SU-DHL-6 (cell line): Measurements from ENCODE around the gene CAMK1D.

Experiments
- H2AFZ ChIP-seq: fragments of 200-600 bp; sonication (generic); 2 replicates; pipeline ENCODE4 v1.6.1; 2014; ENCODE audit warnings: low read depth, mild to moderate bottlenecking, moderate library complexity, mixed read lengths, antibody characterized with exemption, low read length; ENCODE audit not compliant: severe bottlenecking
- H3F3A ChIP-seq: fragments of 200-600 bp; shearing (Covaris generic); 2 replicates; pipeline ENCODE4 v1.6.0; 2016; ENCODE audit warnings: antibody characterized with exemption, mild to moderate bottlenecking; ENCODE audit not compliant: insufficient read depth
- H3K27ac ChIP-seq: fragments of 200-600 bp; sonication (generic); 2 replicates; pipeline ENCODE4 v1.5.1; 2016; ENCODE audit warnings: low read depth, mild to moderate bottlenecking, low read length, moderate library complexity, mixed read lengths
- H3K27me3 ChIP-seq: fragments of 200-600 bp; sonication (generic), shearing (Covaris generic); 2 replicates; pipeline ENCODE4 v1.6.0; 2014; ENCODE audit warnings: mild to moderate bottlenecking, low read length
- H3K36me3 ChIP-seq: fragments of 200-600 bp; sonication (generic); 2 replicates; pipeline ENCODE4 v1.6.1; 2014; ENCODE audit warnings: mild to moderate bottlenecking, low read length, mixed read lengths
- H3K4me2 ChIP-seq: fragments of 300-600, 200-600 bp; shearing (Covaris generic), sonication (generic); 2 replicates; pipeline ENCODE4 v1.6.0; 2014; ENCODE audit warnings: low read length, low read depth, mild to moderate bottlenecking; ENCODE audit not compliant: poor library complexity, severe bottlenecking
- H3K4me3 ChIP-seq: fragments of 200-600 bp; sonication (generic); 2 replicates; pipeline ENCODE4 v1.5.1; 2014; ENCODE audit warnings: antibody characterized with exemption, low read length, mild to moderate bottlenecking, mixed read lengths; ENCODE audit not compliant: insufficient read depth, poor library complexity, severe bottlenecking
- H3K79me2 ChIP-seq: fragments of 200-600 bp; sonication (generic); 2 replicates; pipeline ENCODE4 v1.6.1; 2014; ENCODE audit warnings: mild to moderate bottlenecking, low read length, moderate library complexity; ENCODE audit not compliant: insufficient read depth
- H3K9ac ChIP-seq: fragments of 200-600 bp; sonication (generic); 2 replicates; pipeline ENCODE4 v1.7.0; 2014; ENCODE audit warnings: mild to moderate bottlenecking, low read length
- H3K9me2 ChIP-seq: fragments of 200-600 bp; sonication (generic); replicated peaks from 2 replicates; pipeline ENCODE4 v1.6.1; 2014; ENCODE audit warnings: low read length; ENCODE audit not compliant: insufficient read depth
- H3K9me3 ChIP-seq: fragments of 200-600 bp; sonication (generic); 2 replicates; pipeline ENCODE4 v1.6.1; 2014; ENCODE audit warnings: low read length, mixed read lengths; ENCODE audit not compliant: insufficient read depth
- H4K20me1 ChIP-seq: fragments of 200-600 bp; sonication (generic); 2 replicates; pipeline ENCODE4 v1.6.1; 2014; ENCODE audit warnings: low read depth, mild to moderate bottlenecking, antibody characterized with exemption, low read length, moderate library complexity, mixed read lengths
- CTCF ChIP-seq: fragments of 200-600 bp; sonication (generic); IDR thresholded peaks from one replicate; pipeline ENCODE4 v1.5.1; 2017; ENCODE audit warnings: antibody characterized with exemption, mild to moderate bottlenecking, low read length, moderate library complexity; ENCODE audit not compliant: insufficient read depth, poor library complexity, severe bottlenecking
- EZH2phosphoT487 ChIP-seq: fragments of 200-600 bp; sonication (generic), shearing (Covaris generic); conservative IDR thresholded peaks from 2 replicates; pipeline ENCODE4 v1.6.1; 2018; ENCODE audit warnings: mild to moderate bottlenecking, antibody characterized with exemption, low read length, moderate library complexity, mixed read lengths

CAMK1D gene

GRCh38 chr10:12397941-12398340 is 48.6 kb downstream of the CAMK1D start:
- no peak for TF ChIP-seq EZH2phosphoT487
- no peak for TF ChIP-seq CTCF
- peaks cover 96% of the 10 kb centered on the region for H3K79me2 ChIP-seq
- H4K20me1 ChIP-seq: peaks cover 7% of the 10 kb centered on the region; the same call in 1 of the 2 replicates
- no peak overlapping the region for H3K4me3 ChIP-seq
- H3K9me2 ChIP-seq: no peaks in the 10 kb centered on the region
- no peaks in the 10 kb centered on the region for H3K27me3 ChIP-seq
- no peaks in the 10 kb centered on the region for H3K36me3 ChIP-seq
- no peaks in the 10 kb centered on the region for H3K9me3 ChIP-seq
- no peak overlapping the region for H2AFZ ChIP-seq
- peak overlapping the region; percentile 56; the same call in 1 of the 2 replicates for H3K27ac ChIP-seq
- no peak overlapping the region for H3K9ac ChIP-seq
- H3K4me2 ChIP-seq: peak overlapping the region; percentile 48
- peaks cover 8% of the 10 kb centered on the region; the same call in 1 of the 2 replicates for H3F3A ChIP-seq

- Histone ChIP-seq H3K79me2 (peaks cover 94% of the 10 kb centered on the region), H3K36me3 (no peaks in the 10 kb centered on the region), H3K4me3 (no peak overlapping the region), H3K4me2 (no peak overlapping the region), H3K27ac (no peak overlapping the region), H3K9me3 (no peaks in the 10 kb centered on the region), H3F3A (peaks cover 11% of the 10 kb centered on the region; the same call in 1 of the 2 replicates), H3K9ac (no peak overlapping the region), H2AFZ (no peak overlapping the region), H3K27me3 (no peaks in the 10 kb centered on the region), H3K9me2 (no peaks in the 10 kb centered on the region), H4K20me1 (peaks cover 7% of the 10 kb centered on the region; the same call in 1 of the 2 replicates)
- TF ChIP-seq CTCF: no peak
- TF ChIP-seq EZH2phosphoT487: no peak
Observed at GRCh38 chr10:12400266-12400931, 51.1 kb downstream of the CAMK1D start.

- Histone ChIP-seq H3K79me2 (peaks cover 94% of the 10 kb centered on the region), H3K9me2 (no peaks in the 10 kb centered on the region), H2AFZ (no peak overlapping the region), H3K9me3 (no peaks in the 10 kb centered on the region), H3K4me2 (no peak overlapping the region), H3K4me3 (no peak overlapping the region), H3K27me3 (no peaks in the 10 kb centered on the region), H3K36me3 (no peaks in the 10 kb centered on the region), H4K20me1 (peaks cover 7% of the 10 kb centered on the region; the same call in 1 of the 2 replicates), H3K9ac (no peak overlapping the region), H3K27ac (no peak overlapping the region), H3F3A (peaks cover 11% of the 10 kb centered on the region; the same call in 1 of the 2 replicates)
- TF ChIP-seq EZH2phosphoT487: no peak
- no peak for TF ChIP-seq CTCF
Observed at GRCh38 chr10:12401466-12401865, 52.1 kb downstream of the CAMK1D start.
